Mesenteric fat pad (tissue), 1 donor: ENCODE results near the gene PDSS2. TPM values are rescaled to one million over a fixed set of nuclear protein-coding genes. Genes with fewer than 3 reads are reported as not detected.

Experiments
- DNase-seq: peaks from one replicate; pipeline ENCODE4 v3.0.0-alpha.2; 2020; ENCODE audit warnings: low spot score
- total RNA-seq: library from RNA; stranded (reverse); fragmentation: NEBNext Ultra II Directional; extraction: Animal tissue kit (Norgen Biotek cat#: 25700); gene quantifications from one replicate; pipeline ENCODE4 v1.2.1, GENCODE V29; 2021
- donor health status: DM: yes; HTN: yes; CAD: no.

PDSS2 gene
- total RNA-seq, 1 donor from 2014 or later: 11.5 TPM

DNA sequence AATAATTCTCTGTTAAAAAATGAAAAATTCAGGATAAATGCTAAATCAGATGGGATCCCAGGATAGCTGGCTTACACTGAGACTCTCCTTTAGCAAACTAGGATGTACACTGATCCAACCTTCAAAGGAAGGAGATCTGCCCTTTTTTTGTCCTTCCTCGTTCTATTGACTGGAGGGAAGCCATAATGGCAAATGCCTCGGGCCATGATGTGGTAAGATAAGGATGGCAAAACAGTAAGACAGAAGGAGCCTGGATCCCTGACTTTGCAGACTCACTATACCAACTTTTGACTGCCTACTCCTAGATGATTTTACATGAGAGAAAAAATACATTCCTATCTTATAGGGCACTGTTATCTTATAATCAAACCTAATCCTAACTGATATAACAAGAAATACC is 187.1 kb downstream of the PDSS2 start:
- no peak for DNase-seq

DNA sequence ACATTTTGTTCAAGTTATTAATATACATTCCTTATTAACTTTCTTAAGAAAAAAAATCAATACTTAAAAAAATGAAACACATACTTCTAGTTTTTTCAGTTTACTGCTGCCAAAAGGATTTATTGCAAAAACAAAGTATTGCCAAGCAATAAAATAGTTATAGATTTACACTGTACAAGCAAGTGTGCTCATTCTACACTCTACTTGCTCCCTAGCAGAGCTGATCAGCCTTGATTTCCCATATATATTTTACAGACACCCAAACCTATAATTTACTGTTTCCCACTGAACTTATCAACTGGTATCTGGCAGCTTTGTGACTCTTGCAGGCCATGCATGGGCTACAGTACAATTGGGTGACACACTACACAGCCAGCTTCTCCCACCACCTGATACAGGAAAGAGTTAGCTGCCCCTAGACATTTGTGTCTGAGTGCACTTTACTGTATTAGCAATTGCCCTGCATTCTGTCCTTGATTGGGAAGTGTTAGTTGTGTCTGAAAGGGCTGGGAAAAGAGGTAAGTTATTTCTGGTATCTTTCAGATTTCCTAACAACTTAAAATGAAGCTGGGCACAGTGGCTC is 188.1 kb downstream of the PDSS2 start:
- no peak for DNase-seq

DNA sequence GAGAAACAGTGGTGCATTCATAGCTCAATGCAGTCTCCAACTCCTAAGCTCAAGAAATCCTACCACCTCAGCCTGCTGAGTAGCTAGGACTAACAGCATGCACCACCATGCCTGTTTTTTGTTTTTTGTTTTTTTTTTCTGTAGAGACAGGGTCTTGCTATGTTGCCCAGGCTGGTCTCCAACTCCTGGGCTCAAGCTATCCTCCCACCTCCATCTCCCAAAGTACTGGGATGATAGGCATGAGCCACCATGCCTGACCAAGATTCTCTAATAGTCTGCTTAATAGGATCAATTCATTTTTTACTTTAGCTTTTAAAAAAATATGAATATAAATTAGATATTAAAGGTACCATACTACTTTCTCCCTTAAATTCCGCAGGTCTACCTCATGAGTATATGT is 191.7 kb downstream of the PDSS2 start:
- DNase-seq: no peak

DNA sequence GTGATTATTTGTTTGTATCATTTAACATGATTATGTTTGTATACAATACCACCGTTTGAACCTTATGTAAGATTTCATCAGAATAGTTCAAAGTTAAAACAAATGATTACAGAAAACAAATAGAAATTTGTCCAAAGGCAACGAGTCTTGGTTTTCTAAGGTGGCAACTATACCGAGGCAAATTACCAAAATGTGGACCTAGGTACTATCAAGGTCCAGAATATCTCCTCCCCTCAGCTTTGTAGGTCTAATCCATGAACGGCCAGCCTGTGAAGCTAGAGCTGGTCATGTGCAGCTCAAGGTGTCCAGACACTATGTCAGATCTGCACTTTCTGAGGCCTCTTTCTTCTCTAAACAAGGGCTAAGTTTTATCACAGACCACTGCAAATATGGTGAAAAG is 192.4 kb downstream of the PDSS2 start:
- DNase-seq: no peak

DNA sequence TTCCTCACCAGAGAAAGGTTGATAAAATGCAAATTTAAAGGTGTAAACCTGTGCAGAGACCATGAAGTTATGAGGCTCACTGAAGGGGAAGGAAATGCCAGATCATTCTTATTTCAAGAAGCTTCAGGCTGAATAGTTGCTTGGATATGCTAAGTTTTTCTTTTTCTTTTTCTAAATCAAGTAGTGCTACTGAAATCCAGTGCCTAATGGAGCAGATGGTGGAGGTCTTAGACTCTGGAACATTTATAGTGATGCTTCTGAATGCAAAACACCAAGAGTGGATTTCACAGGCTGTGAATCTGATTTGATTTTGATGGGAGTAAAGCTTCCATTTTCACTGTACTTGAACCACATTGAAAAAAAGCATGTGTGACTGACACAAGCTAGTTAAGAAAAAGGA is 192.8 kb downstream of the PDSS2 start:
- no peak for DNase-seq

DNA sequence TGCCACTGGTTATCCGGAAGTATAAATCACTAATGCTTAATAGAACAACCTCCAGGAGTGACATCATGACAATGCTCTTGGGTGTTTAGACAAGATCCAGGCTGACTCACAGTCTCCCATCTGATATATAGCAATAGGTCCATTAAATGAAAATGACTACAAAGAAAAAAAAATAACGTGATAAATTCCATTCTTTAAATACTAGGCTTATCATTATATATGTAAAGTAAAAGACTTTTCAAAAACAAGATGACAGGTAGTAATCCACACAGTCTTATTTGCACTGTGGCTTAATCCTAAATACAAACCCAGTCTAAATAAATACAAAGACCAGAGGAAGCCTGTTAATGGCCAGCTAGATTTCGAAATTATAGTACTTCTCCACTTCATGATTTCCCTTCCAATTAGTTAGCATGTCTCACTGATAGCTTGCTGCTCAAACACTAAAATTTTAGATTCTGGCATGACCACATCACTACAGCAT is 195.0 kb downstream of the PDSS2 start:
- no peak for DNase-seq

DNA sequence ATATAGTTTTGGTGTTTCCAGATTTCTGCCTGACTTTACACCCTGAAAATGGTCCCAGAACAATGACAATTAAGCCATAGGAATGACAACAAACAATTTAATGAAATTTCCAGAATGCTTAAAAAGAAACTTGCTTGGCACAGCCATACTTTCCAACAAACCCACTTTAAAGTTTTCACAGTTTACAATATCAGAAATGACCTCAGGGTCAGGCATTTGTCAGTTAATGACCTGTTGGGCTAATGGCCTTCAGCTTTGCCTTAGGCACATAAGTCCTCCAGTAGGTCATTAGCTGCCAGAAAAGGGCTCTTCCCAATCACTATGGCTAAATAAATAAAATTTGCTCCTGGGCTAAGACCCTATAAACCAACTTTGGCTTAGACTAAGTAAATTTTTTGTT is 199.4 kb downstream of the PDSS2 start:
- DNase-seq: no peak

DNA sequence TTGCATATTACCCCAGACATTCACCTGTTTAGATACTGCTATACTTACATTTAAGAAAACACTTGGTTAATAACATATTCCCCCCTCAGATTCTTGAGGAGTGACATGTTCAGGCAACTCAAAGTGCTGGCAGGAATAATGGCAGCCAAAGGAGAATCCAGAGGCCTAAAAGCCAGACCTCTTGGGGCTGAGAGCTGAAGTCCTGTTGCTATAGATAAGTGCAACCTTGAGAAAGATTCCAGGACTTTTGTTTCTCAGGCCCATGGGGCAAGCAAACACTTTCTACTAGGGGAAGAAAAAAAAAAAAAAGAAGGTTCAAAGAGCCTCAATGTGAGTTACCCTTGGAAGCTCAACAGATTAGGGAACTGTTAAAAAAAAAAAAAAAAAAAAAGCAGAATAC is 211.2 kb downstream of the PDSS2 start:
- no peak for DNase-seq

DNA sequence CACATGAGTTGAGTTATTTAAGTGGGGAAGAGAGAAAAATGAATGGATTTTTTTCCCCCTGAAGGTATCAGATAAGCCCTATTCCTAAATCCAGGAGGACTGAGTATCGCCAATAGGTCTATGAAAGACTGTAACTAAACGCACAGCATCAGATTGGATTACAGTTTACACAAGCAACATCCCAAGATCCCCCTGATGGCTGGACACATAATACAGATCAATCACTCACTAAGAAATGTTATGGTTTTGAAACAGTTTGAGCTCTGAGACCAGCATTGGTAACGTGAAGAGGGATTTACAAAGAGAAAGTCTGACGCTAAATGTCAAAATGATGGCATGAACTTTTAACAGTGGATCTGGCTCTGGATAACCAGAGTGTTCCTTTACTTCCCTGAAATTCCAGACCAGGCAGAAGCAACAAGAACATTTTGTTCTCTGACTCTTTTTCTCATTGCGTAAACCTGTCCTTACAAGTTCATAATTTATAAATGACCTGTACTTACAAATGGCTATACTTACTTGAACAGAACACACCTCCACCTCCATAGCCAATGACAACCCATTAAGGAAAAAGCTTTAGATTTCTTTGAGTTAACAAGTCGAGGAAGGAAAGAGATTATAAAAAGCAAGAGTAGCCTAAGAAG is 212.3 kb downstream of the PDSS2 start:
- DNase-seq: no peak

DNA sequence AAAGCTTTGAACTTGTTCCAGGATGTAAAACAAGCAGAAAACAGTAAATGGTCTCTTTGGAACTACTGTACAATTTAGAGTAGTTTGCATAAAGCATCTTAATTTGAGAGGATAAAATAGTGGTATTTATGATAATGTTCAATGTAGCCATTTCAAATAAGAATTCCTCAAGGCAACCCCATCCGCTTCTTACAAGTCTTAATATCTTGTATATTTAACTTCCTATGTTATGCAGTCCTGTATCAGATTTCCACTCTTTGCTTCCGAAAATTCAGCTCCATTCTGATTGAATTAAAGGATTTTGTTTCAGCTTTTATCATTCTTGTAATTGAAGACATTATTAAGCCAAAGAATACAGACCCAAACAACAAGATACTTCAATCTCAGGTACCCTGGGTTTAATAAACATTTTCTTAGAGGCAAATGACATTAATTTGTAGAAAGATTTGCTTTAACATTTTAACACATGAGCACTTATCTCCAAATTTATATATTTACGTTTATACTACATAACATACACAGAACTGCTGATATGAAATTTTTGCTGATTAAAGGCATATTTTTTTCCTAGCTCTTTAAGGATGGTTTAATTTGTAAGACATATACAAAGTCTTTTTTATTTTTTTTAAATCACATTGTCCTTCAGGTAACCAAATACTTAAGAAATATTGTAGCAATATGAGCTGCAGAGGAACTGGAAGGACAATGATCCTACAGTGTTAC is 213.0 kb downstream of the PDSS2 start:
- no peak for DNase-seq

DNA sequence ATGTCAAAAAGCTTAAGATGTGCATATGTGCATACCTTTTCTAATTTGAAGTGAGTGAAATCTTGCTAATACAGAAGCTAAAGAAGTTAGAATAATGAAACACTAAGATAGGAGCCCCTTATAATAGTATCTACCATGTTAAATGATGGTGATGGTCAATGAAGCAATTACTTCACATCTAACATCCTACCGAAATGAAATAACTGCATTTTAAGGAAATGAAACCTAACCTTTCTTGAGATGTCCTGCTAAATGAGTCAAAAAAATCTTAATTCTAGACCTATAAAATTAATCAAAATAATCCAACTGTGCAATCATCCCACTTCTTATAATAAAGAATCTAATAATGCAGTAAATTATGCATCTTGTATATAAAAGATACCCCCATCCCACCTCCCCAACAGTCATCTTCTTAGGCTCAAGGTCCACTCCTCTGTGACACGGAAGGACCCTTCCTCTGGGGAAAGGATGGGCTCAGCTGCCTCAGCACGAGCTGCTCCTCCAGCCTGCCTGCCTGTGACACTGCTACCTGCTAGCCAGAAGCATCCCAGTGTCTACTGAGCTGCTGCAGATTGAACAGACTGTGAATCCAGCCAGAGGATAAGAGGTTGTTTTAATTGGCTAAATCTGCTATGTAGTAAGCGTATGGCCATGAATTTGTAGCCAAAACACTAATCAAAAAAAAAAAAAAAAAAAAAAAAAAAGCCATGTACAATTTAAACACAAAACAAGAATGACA is 214.5 kb downstream of the PDSS2 start:
- no peak for DNase-seq

DNA sequence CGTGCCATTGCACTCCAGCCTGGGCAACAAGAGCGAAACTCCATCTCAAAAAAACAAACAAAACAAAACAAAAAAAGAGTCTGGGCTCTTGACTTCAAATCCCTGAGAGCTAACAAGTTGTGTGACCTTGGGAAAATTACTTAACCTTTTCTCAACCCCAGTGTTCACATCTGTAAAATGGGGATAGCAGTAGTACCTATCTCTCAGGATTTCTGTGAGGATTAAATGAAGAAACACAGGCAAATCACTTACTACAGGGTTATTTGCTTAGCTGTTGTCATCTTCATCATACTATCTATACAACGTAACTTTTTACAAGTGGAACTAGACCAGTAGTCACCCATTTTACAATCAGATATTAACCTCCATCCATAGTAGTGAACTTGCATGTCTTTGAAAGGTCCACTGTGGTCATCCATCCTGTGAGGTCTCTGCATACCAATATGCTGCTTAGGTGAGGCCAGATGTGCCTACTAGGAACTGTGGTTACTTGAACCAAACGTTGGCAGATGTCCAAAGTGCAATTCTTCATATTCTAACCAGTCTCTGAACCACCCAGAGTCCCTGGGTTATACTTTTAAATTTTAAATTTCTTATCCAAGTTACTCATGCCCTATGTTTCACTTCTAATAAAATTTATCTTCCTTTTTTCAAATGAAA is 215.2 kb downstream of the PDSS2 start:
- DNase-seq: no peak

DNA sequence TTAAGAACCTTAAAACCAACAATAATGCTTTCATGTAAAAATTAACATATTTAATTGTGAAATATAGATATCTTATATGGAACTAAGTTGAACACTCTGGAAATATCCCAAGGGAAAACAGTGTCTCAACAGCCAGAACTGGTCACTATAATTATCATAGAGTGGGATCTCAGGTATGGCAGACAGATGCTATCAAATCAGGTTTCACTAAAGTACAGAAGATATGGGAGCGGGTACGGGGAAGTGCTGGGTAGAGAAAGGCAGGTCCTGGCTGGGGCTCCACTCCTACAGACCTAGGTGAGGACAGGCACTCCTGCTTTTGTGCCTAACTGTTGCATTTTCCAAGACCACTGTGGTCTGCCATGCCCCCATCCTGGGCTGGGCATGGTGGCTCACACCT is 215.9 kb downstream of the PDSS2 start:
- no peak for DNase-seq

DNA sequence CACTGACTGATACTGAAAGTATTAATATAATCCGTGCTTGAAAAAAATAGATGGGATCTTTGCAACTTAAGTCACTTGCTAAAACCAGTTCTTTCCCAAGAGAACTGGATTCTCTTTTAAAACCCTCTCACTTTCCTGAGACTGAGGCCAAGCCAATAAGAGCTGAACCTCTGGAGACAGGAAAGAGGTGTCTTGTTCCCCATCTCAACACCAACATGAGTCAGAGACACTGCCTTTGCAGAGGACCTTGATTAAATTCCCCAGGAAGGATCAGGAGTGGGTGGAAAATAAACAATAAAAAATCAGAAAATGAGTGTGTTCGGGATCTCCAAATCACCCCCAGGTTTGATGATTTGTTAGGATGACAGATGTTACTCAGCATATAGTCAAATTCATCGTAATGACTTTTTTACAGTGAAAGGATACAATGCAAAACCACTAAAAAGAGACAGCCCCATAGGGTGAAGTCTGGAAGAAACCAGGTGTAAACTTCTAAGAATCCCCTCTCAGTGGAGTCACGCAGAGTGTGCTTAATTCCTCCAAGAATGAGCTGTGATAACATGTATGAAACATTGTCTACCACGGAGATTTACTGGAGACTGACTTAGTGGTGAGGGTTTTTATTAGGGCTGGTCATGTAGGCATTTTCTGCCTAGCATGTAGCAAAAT is 221.2 kb downstream of the PDSS2 start:
- no peak for DNase-seq

DNA sequence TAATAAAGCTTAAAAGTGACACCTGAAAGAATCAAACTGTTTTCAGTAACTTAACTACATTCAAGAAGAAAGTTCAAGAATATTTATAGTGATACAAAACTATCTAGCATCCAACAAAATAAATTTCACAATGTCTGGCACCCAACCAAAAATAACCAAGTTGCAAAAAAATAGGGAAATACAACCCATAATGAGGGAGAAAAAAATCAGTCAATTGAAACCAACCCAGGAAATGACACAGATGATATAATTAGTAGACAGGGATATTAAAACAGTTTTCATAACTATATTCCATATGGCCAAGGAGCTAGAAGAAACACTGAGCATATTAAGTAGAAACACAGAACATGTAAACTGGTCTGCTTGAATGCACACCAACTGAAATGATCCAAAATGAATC is 223.9 kb downstream of the PDSS2 start:
- DNase-seq: no peak

DNA sequence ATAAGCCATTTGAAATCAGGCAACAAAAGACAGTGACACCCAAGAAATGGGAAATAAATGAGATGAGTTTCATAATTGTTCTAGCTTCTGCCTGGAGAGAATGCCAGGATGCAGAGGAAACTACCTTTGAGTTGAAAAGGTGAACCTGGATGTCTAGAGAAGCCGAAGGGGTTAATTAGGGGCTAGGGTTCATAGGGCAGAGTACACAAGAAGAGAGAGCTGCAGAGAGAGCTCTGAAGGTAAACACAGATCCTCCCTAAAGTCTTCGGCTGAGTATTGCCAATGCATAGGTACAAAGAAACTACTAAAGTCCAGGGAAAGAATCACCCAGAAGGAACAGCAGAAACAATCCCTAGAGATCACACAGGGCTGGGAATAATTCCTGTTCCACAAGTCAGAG is 224.4 kb downstream of the PDSS2 start:
- no peak for DNase-seq

DNA sequence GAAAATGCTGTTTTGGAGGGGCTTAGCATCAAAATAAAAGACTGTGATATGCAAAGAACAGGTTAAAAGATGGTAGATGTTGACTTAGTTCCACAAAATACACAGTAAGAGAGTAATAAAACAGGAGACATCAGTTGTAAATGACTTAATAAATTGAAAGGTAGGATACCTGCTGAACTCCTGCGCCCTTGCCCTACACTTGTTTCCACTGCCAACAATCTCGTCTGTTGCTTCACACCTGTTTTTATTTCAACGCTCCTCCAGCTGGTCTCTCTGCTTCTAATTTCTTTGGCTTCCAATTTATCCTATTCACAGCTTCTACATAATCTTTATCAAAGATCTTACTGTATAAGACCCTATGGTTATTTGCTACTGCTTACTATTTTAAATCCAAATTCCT is 228.1 kb downstream of the PDSS2 start:
- DNase-seq: no peak

DNA sequence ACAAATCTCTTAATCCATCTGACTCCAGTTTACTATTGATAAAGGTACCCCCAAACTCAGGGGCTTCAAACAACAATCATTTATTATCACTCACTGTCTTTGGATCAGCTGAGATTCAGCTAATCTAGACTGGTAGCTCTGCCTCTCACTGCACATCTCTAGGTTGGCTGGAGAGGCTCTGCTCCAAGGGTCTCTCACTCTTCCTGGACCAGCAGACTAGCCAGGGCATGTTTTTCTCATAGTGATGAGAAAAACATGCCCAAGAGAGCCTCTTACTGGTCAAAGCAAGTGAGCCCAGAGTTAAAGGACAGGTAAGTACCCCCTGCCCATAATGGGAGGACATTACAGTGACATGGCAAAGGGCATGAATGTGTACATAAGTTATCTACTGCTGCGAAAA is 228.9 kb downstream of the PDSS2 start:
- no peak for DNase-seq

DNA sequence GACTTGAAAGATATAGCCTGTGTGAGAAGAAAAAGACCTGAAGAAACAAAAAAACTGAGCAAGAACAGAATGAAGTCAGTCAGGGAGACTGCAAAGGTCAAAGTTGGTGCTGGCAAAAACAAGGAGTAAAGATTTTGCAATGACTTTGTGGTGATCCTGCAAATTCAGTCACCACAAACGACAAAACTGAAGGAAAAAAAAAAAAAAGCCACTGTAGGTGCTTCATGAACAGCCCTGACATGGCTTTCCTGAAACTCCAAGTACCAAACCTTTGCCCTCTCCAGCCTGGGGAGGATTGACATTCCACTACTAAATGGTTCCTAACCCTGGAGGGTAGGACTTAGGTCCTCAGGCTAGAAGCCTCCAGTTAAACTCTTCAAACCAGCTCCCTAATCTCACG is 229.3 kb downstream of the PDSS2 start:
- no peak for DNase-seq

DNA sequence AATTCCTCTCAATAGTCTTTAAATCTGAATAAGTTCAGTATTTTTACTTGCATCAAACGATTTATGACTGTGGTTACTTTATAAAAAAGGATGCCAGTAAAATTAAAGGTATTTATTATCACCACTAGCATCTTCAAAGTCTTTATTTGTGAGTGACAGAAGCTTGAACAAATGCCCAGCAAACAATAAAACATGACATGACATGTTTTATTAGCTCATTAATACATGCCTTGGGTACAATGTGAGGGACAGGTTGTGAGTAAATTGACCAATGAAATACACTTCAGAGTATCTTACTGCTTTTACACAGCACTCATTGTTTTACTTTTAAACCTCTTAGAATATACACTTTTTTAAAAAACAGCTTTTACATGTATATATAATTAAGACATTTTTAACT is 230.6 kb downstream of the PDSS2 start:
- no peak for DNase-seq

DNA sequence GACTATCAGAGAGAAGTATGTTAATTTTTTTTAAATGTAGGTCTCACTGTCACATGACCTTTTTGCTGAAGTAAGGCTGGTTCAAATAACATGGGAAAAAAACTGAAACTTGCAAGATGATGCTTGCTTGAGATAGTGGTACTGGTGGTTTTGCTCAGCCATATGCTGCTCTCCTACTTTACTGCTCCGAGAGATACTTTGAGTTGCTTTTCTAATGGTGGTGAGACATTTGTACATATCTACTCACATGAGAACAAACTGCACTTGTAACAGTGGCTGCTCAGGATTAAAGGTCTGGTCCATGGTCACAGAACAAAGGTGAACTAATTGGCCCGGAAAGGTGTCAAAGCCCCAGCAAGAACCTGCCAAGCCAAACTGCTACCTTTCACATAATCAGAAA is 237.8 kb downstream of the PDSS2 start:
- no peak for DNase-seq
